Glutamatergic neuron (in vitro differentiated cells): ENCODE results near the gene CAMK1D. TPM values are rescaled to one million over a fixed set of nuclear protein-coding genes. Genes with fewer than 3 reads are reported as not detected.
"Not testable (repeated sequence)": the region's sequence is repeated elsewhere in the genome, so short reads cannot be mapped to it uniquely, and the experiment has no call there.

Source experiments
- DNase-seq: peaks from one replicate; pipeline ENCODE4 v3.0.0; 2022
- H3K27ac Mint-ChIP-seq: one replicate; pipeline ENCODE4 v1.8.0; 2020; ENCODE audit warnings: mild to moderate bottlenecking, mixed read lengths, inconsistent platforms; ENCODE audit not compliant: unreplicated experiment
- H3K27me3 Mint-ChIP-seq: one replicate; pipeline ENCODE4 v1.8.0; 2020; ENCODE audit warnings: mild to moderate bottlenecking, moderate library complexity, mixed read lengths, inconsistent platforms; ENCODE audit not compliant: unreplicated experiment
- H3K36me3 Mint-ChIP-seq: one replicate; pipeline ENCODE4 v1.8.0; 2020; ENCODE audit warnings: mild to moderate bottlenecking, mixed read lengths, inconsistent platforms; ENCODE audit not compliant: unreplicated experiment
- H3K4me1 Mint-ChIP-seq: one replicate; pipeline ENCODE4 v1.8.0; 2020; ENCODE audit warnings: mild to moderate bottlenecking, low read depth, mixed read lengths, inconsistent platforms; ENCODE audit not compliant: unreplicated experiment
- H3K4me3 Mint-ChIP-seq: one replicate; pipeline ENCODE4 v1.8.0; 2020; ENCODE audit warnings: mild to moderate bottlenecking, mixed read lengths, inconsistent platforms; ENCODE audit not compliant: unreplicated experiment
- H3K9me3 Mint-ChIP-seq: one replicate; pipeline ENCODE4 v1.8.0; 2020; ENCODE audit warnings: mild to moderate bottlenecking, moderate library complexity, mixed read lengths, inconsistent platforms; ENCODE audit not compliant: unreplicated experiment
- CTCF ChIP-seq: fragments of 200-600 bp; sonication (generic); IDR thresholded peaks from one replicate; pipeline ENCODE4 v1.5.0; 2021; ENCODE audit not compliant: partially characterized antibody, unreplicated experiment
- total RNA-seq: library from RNA; stranded (reverse); fragmentation: NEBNext Ultra II Directional; extraction: Animal tissue kit (Norgen Biotek cat#: 25700); gene quantifications from one replicate; pipeline ENCODE4 v1.2.1, GENCODE V29; 2021; ENCODE audit not compliant: unreplicated experiment

CAMK1D gene
- total RNA-seq, 1 donor from 2014 or later = 29.8 TPM

GRCh38 chr10:12358863-12359564 lies 9.7 kb downstream of the CAMK1D start:
- H3K4me1 Mint-ChIP-seq = peaks cover 18% of the 10 kb centered on the region
- no peak overlapping the region for H3K27ac Mint-ChIP-seq

GRCh38 chr10:12360461-12360860 lies 11.1 kb downstream of the CAMK1D start:
- H3K4me1 Mint-ChIP-seq = peaks cover 15% of the 10 kb centered on the region
- DNase-seq = no peak

More at GRCh38 chr10:12358863-12359564, 9.7 kb downstream of the CAMK1D start:
- DNase-seq = no peak
- no peak for TF ChIP-seq CTCF
- no peaks in the 10 kb centered on the region for H3K36me3 Mint-ChIP-seq
- H3K9me3 Mint-ChIP-seq = peaks cover 3% of the 10 kb centered on the region
- no peak overlapping the region for H3K4me3 Mint-ChIP-seq
- no peaks in the 10 kb centered on the region for H3K27me3 Mint-ChIP-seq

GRCh38 chr10:12361115-12361514 lies 11.8 kb downstream of the CAMK1D start:
- not testable (repeated sequence) for H3K27me3 Mint-ChIP-seq, DNase-seq, H3K4me3 Mint-ChIP-seq, H3K36me3 Mint-ChIP-seq, H3K9me3 Mint-ChIP-seq, H3K27ac Mint-ChIP-seq
- H3K4me1 Mint-ChIP-seq = peaks cover 12% of the 10 kb centered on the region

More at GRCh38 chr10:12360461-12360860, 11.1 kb downstream of the CAMK1D start:
- TF ChIP-seq CTCF = no peak
- no peaks in the 10 kb centered on the region for H3K27me3 Mint-ChIP-seq
- H3K9me3 Mint-ChIP-seq = peaks cover 3% of the 10 kb centered on the region
- no peak overlapping the region for H3K27ac Mint-ChIP-seq
- no peak overlapping the region for H3K4me3 Mint-ChIP-seq
- no peaks in the 10 kb centered on the region for H3K36me3 Mint-ChIP-seq

- DNase-seq = no peak
- no peaks in the 10 kb centered on the region for H3K36me3 Mint-ChIP-seq
- peaks cover 2% of the 10 kb centered on the region for H3K9me3 Mint-ChIP-seq
- peaks cover 9% of the 10 kb centered on the region for H3K4me1 Mint-ChIP-seq
- no peaks in the 10 kb centered on the region for H3K27me3 Mint-ChIP-seq
- H3K27ac Mint-ChIP-seq = no peak overlapping the region
- no peak overlapping the region for H3K4me3 Mint-ChIP-seq
- no peak for TF ChIP-seq CTCF
Observed at GRCh38 chr10:12364559-12364958, 15.2 kb downstream of the CAMK1D start.

- no peak for TF ChIP-seq CTCF
- Mint-ChIP-seq H3K4me3 (no peak overlapping the region), H3K27ac (no peak overlapping the region), H3K36me3 (no peaks in the 10 kb centered on the region), H3K9me3 (peaks cover 2% of the 10 kb centered on the region), H3K4me1 (no peaks in the 10 kb centered on the region), H3K27me3 (no peaks in the 10 kb centered on the region)
- no peak for DNase-seq
Observed at GRCh38 chr10:12367272-12367671, 17.9 kb downstream of the CAMK1D start.
